Colonic mucosa (tissue), 4 donors: ENCODE measurements around the gene ZNF398. TPM values are rescaled to one million over a fixed set of nuclear protein-coding genes. Genes with fewer than 3 reads are reported as not detected.

Source experiments
- DNase-seq: peaks from one replicate; pipeline ENCODE4 v3.0.0-alpha.2; 2020
- H3K27ac ChIP-seq: fragments of 200-600 bp; one replicate; pipeline ENCODE4 v1.8.0; 2021
- H3K27me3 ChIP-seq: fragments of 200-600 bp; one replicate; pipeline ENCODE4 v1.8.0; 2021
- H3K36me3 ChIP-seq: fragments of 200-600 bp; one replicate; pipeline ENCODE4 v1.8.0; 2021
- H3K4me1 ChIP-seq: fragments of 200-600 bp; one replicate; pipeline ENCODE4 v1.8.0; 2021; ENCODE audit warnings: mild to moderate bottlenecking
- H3K4me3 ChIP-seq: fragments of 200-600 bp; one replicate; pipeline ENCODE4 v1.8.0; 2021
- H3K9ac ChIP-seq, 2 donors: one replicate each; pipeline ENCODE4 v1.7.0; 2013; ENCODE audit warnings: control low read depth in 2 of 2, low read depth in 2 of 2, low read length in 2 of 2
- H3K9me3 ChIP-seq: fragments of 200-600 bp; one replicate; pipeline ENCODE4 v1.8.0; 2021
- CTCF ChIP-seq: fragments of 200-600 bp; IDR thresholded peaks from one replicate; pipeline ENCODE4 v1.8.0; 2022; ENCODE audit warnings: antibody characterized with exemption, mild to moderate bottlenecking
- intact Hi-C: fragments of 100-400 bp; cut with DNase I; formaldehyde crosslinking; loops from one replicate; pipeline ENCODE4 v1.14.1; 2022
- total RNA-seq, 2 donors: library from RNA; stranded (reverse); fragmentation: NEBNext Ultra II Directional in 1 of 2; extraction: Animal tissue kit (Norgen Biotek cat#: 25700) in 1 of 2; gene quantifications; one replicate each; pipeline ENCODE4 v1.2.1, GENCODE V29; 2021
- donor health status: healthy.
- donor health status: DM: no; HTN: no; CAD: no.
- donor health status: DM: no; HTN: no; CAD: no.

Gene ZNF398
- total RNA-seq, 2 donors from 2014 or later, result 10.2 to 12.3 TPM

GRCh38 chr7:149207324-149208035 is 60.2 kb downstream of the ZNF398 start:
- intact Hi-C loops, result no loop called here
- H3K9me3 ChIP-seq, result no peaks in the 10 kb centered on the region

DNA sequence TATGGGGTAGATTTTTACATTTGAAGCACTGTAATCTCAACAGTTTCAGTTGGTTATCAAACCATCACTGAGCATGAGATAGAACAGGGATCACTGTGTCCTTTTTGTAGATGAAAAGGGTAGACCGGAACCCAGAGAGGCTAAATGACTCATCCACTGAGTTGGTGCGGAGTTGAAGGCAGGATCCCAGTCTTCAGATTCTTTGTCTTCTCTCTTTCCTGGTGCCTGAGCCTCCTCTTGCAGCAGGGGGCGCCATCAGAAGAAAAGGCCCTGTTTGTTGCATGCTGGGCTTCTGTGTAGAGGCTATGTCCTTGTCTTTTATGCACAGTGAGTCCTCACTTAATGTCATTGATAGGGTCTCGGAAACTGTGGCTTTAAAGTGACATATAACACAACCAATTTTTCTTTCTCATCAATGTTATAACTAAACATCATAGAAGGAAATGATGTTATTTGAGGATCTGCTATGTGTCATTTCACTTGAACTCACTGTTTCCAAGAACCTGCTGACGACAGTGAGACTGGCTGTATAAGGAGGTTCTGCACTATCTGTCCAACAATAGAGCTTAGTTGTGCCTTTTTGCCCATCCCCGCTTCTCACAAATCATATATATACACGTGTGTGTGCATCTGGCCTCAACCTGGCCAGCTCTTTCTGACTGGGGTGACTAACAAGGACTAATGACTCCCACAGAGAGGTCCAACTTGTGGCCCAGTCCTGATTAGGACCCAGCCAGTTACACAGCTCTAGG is 62.4 kb downstream of the ZNF398 start:
- Histone ChIP-seq H3K36me3 (peaks cover 28% of the 10 kb centered on the region), H3K27ac (no peak overlapping the region), H3K4me3 (no peak overlapping the region), H3K9ac (no peak overlapping the region), H3K9me3 (no peaks in the 10 kb centered on the region), H3K27me3 (no peaks in the 10 kb centered on the region), H3K4me1 (no peaks in the 10 kb centered on the region)
- intact Hi-C loops, result no loop called here
- DNase-seq, result peak; percentile 51
- TF ChIP-seq CTCF, result peak; percentile 43

More at GRCh38 chr7:149207324-149208035, 60.2 kb downstream of the ZNF398 start:
- no peak for DNase-seq
- TF ChIP-seq CTCF, result no peak
- Histone ChIP-seq H3K27ac (no peak overlapping the region), H3K36me3 (peaks cover 27% of the 10 kb centered on the region), H3K4me1 (no peaks in the 10 kb centered on the region), H3K27me3 (no peaks in the 10 kb centered on the region), H3K9ac (no peak overlapping the region), H3K4me3 (no peak overlapping the region)

GRCh38 chr7:149210551-149210950 is 63.3 kb downstream of the ZNF398 start:
- H3K4me3 ChIP-seq, result no peak overlapping the region
- H3K27me3 ChIP-seq, result no peaks in the 10 kb centered on the region
- H3K36me3 ChIP-seq, result peaks cover 29% of the 10 kb centered on the region
- H3K27ac ChIP-seq, result no peak overlapping the region
- intact Hi-C loops, result no loop called here
- H3K9ac ChIP-seq, result no peak overlapping the region
- H3K9me3 ChIP-seq, result no peaks in the 10 kb centered on the region
- no peaks in the 10 kb centered on the region for H3K4me1 ChIP-seq
- no peak for DNase-seq
- no peak for TF ChIP-seq CTCF

DNA sequence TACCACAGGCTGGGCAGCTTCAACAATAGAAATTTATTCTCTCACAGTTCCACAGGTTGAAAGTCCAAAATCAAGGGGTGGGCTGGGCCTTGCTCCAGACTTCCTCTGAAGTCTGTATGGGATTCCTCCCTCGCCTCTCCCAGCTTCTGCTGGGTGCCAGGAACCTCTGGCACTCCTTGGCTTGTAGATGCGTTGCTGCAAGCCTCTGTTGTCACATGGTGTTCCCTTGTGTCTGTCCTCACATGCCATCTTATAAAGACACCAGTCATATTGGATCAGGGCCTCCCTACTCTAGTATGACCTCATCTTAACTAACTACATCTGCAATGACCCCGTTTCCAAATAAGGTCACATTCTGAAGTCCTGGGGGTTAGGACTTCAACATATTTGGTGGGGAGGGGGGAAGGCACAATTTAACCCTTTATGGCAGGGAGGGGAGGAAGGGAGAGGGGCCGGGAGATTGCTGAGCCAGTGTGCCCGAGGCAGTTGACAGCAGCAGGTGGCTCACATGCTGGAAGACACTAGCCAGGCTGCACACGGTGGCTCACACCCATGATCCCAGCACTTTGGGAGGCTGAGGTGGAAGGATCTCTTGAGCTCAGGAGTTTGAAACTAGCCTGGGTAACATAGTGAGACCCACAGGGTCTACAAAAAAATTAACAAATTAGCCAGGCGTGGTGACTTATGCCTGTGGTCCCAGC is 66.9 kb downstream of the ZNF398 start:
- Histone ChIP-seq H3K27ac (no peak overlapping the region), H3K36me3 (peaks cover 29% of the 10 kb centered on the region), H3K9me3 (no peaks in the 10 kb centered on the region), H3K9ac (no peak overlapping the region), H3K4me1 (no peaks in the 10 kb centered on the region), H3K27me3 (no peaks in the 10 kb centered on the region), H3K4me3 (no peak overlapping the region)
- no peak for DNase-seq
- no peak for TF ChIP-seq CTCF
- intact Hi-C loops, result no loop called here

DNA sequence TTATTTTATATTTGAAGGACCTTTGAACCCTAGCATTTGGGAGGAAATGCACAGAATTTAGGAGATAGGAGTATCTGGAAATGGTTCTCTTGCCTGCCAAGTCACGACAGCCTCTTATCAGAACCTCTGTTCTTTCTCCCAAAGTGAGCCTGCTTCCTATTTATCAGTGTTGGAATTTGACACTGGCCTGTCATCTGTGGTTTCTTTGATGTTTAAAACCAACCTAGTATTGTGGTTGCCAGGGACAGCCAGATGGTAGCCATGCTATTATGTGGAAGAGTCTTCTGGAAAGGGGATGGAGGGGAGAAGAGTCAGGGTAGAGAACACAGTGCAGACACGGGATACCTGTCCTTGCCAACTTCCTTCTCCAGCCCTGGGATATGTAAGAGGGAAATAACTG is 69.1 kb downstream of the ZNF398 start:
- H3K27me3 ChIP-seq, result no peaks in the 10 kb centered on the region
- intact Hi-C loops, result no loop called here
- no peak overlapping the region for H3K27ac ChIP-seq
- DNase-seq, result no peak
- H3K9me3 ChIP-seq, result no peaks in the 10 kb centered on the region
- H3K36me3 ChIP-seq, result peaks cover 16% of the 10 kb centered on the region
- H3K4me3 ChIP-seq, result no peak overlapping the region
- no peak for TF ChIP-seq CTCF
- no peaks in the 10 kb centered on the region for H3K4me1 ChIP-seq
- H3K9ac ChIP-seq, result no peak overlapping the region
